IPS DF 6.9 (cell line): ENCODE measurements around the gene KCNN3.

ENCODE experiments used
- DNase-seq: peaks from one replicate; pipeline ENCODE4 v3.0.0-alpha.2; 2013; ENCODE audit warnings: low read depth, low spot score
- H3K27ac ChIP-seq: one replicate; pipeline ENCODE4 v1.5.1; 2013; ENCODE audit warnings: low read length, control low read depth
- H3K27me3 ChIP-seq: 2 replicates; pipeline ENCODE4 v1.6.1; 2013; ENCODE audit warnings: mild to moderate bottlenecking, low read length; ENCODE audit not compliant: control insufficient read depth, insufficient read depth
- H3K36me3 ChIP-seq: 2 replicates; pipeline ENCODE4 v1.6.1; 2013; ENCODE audit warnings: low read length; ENCODE audit not compliant: control insufficient read depth, insufficient read depth
- H3K4me1 ChIP-seq: 2 replicates; pipeline ENCODE4 v1.6.1; 2013; ENCODE audit warnings: low read length; ENCODE audit not compliant: control insufficient read depth, insufficient read depth
- H3K4me3 ChIP-seq: 2 replicates; pipeline ENCODE4 v1.5.1; 2013; ENCODE audit warnings: mild to moderate bottlenecking, low read length
- H3K9me3 ChIP-seq: 2 replicates; pipeline ENCODE4 v1.6.1; 2013; ENCODE audit warnings: low read length, inconsistent platforms; ENCODE audit not compliant: control insufficient read depth, insufficient read depth
- WGBS: extraction: QIAGEN DNeasy Blood & Tissue Kit; methylation state at CpG from one replicate; pipeline ENCODE4 v1.1.7; 2013; ENCODE audit warnings: mixed read lengths, missing lambda C conversion rate; ENCODE audit not compliant: insufficient read length, insufficient coverage; 5-methylcytosine and 5-hydroxymethylcytosine counted together

The KCNN3 gene

DNA sequence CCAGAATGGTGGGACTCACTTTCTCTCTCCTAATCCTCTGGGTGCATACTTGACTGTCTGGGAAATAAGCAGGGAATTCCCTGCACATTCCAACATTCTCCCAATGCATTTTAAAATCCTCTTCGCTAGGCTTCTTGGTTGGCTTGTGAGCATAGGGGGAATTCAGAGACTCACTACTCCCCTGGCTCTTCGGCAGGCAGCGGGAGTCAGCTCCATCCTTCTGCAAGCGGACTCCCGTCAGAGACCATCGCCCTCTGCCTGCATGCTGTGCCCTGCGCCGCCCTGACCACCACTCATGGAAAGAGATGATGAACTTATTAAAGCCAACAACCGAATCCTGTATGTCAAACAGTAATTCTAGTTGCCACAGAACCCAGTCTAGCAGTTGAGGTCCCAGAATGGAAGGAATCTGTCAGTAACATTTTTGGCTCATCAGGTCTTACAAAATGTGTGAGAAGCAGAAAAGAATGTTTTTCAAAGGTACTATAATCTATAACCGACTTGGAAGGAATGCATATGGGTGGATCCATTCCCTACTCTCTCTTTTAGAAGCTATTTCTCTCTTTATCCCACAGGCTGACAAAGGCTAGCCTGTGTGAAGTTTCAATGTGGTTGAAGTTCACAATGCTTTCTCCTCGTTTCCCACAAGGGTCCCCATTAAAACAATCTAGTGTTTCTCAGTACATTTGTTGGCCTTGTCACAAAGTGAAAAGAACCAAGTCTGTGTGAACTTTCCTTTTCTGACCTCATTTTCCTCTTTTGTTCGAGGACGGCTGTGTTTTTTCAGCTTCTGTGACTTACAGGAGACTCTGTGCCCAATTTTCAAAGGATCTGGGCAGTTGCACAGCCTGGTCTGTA, 143.0 kb downstream of the KCNN3 start:
- no peaks in the 10 kb centered on the region for H3K9me3 ChIP-seq
- no peak for DNase-seq
- H3K27me3 ChIP-seq, result no peaks in the 10 kb centered on the region
- H3K4me1 ChIP-seq, result peaks cover 3% of the 10 kb centered on the region; the same call in 1 of the 2 replicates
- no peaks in the 10 kb centered on the region for H3K36me3 ChIP-seq
- H3K4me3 ChIP-seq, result no peak overlapping the region
- H3K27ac ChIP-seq, result no peak overlapping the region
- no CpG with 5 or more reads among the region's 13 CpGs for WGBS

- DNase-seq, result no peak
- WGBS, result no CpG with 5 or more reads among the region's 10 CpGs
- H3K27me3 ChIP-seq, result no peaks in the 10 kb centered on the region
- no peak overlapping the region for H3K4me3 ChIP-seq
- no peaks in the 10 kb centered on the region for H3K36me3 ChIP-seq
- H3K9me3 ChIP-seq, result no peaks in the 10 kb centered on the region
- H3K27ac ChIP-seq, result no peak overlapping the region
- H3K4me1 ChIP-seq, result peaks cover 3% of the 10 kb centered on the region; the same call in 1 of the 2 replicates
Observed at GRCh38 chr1:154726443-154726842, 143.6 kb downstream of the KCNN3 start.

DNA sequence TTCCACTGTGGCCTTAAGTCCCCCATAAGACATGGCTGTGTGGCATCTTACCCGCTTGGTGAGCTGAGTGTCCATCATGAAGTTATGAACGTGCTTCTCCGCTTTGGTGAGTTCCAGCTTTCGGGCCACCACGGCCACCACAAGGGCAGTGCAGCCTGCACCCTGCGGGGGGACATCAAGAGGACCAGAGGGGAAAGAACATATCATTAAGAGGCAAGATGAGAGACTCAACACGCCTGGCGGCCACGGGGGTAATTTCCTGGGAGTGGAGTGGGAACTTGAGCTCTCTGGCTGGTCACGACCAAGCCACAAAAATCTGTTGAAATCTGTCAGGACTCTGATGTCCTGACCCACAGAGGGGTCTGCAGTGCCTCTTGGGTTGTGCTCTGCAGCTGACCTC, 144.2 kb downstream of the KCNN3 start:
- H3K9me3 ChIP-seq, result no peaks in the 10 kb centered on the region
- no peak for DNase-seq
- no peak overlapping the region for H3K27ac ChIP-seq
- no peaks in the 10 kb centered on the region for H3K36me3 ChIP-seq
- no peaks in the 10 kb centered on the region for H3K27me3 ChIP-seq
- no CpG with 5 or more reads among the region's 10 CpGs for WGBS
- H3K4me3 ChIP-seq, result no peak overlapping the region
- peaks cover 2% of the 10 kb centered on the region; the same call in 1 of the 2 replicates for H3K4me1 ChIP-seq

DNA sequence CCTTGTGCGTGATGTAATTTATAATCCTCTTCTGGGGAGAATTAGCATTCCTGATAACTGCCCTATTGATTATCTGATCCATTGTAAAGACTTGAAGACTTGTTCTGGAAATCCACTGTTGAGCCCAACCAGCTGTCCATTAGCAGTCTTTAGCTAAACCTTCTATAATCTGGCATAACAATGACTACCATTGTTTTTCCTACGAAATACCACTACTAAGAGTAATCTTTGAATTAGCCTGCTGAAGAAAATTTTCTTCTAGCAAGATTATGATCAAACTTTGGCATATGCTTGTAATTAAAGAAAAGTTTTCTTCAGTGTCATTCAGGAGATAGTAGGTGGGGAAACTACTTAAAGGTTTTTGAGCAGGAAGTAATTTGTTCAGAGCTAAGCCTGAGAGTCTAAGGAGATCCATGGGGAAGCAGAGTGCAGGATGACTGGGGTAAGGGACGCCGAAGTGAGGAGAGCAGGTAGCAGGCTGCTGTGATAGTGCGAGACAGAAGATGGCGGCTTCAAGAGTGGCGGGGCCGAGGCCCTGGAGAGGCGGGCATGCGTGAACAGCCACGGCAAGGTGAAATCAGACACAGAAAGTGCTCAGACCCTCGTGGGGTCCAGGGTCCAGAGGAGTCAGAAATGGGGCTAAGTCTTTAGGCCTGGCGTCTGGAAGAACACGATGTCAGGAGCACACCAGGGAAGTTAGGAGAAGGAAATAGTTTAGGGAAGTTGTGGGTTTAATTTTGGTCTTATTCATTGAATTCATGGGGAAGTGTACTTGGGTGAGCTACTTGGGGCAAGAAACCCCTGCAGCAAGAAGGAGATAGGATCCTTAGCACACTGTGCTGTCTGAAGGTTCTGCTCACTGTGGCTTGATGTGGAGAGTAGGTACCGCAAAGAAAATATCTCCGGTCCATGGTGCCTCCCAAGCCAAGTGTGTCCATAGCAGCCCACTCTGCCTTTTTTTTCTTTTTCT, 149.5 kb downstream of the KCNN3 start:
- no peak for DNase-seq
- H3K27me3 ChIP-seq, result no peaks in the 10 kb centered on the region
- no peak overlapping the region for H3K27ac ChIP-seq
- H3K36me3 ChIP-seq, result no peaks in the 10 kb centered on the region
- WGBS, result no CpG with 5 or more reads among the region's 16 CpGs
- no peaks in the 10 kb centered on the region for H3K4me1 ChIP-seq
- no peaks in the 10 kb centered on the region for H3K9me3 ChIP-seq
- no peak overlapping the region for H3K4me3 ChIP-seq

- H3K4me1 ChIP-seq, result no peaks in the 10 kb centered on the region
- H3K27ac ChIP-seq, result no peak overlapping the region
- H3K27me3 ChIP-seq, result no peaks in the 10 kb centered on the region
- no peaks in the 10 kb centered on the region for H3K9me3 ChIP-seq
- H3K4me3 ChIP-seq, result no peak overlapping the region
- no CpG with 5 or more reads among the region's 8 CpGs for WGBS
- no peaks in the 10 kb centered on the region for H3K36me3 ChIP-seq
- DNase-seq, result no peak
Observed at GRCh38 chr1:154719586-154720327, 150.3 kb downstream of the KCNN3 start.

- no CpG with 5 or more reads among the region's 6 CpGs for WGBS
- 0 out of 2 replicates have a peak, but pooled peaks cover 3% of the 10 kb centered on the region for H3K36me3 ChIP-seq
- H3K27ac ChIP-seq, result no peak overlapping the region
- no peak overlapping the region for H3K4me3 ChIP-seq
- no peak for DNase-seq
- H3K4me1 ChIP-seq, result no peaks in the 10 kb centered on the region
- H3K27me3 ChIP-seq, result no peaks in the 10 kb centered on the region
- H3K9me3 ChIP-seq, result no peaks in the 10 kb centered on the region
Observed at GRCh38 chr1:154718566-154718965, 151.5 kb downstream of the KCNN3 start.

DNA sequence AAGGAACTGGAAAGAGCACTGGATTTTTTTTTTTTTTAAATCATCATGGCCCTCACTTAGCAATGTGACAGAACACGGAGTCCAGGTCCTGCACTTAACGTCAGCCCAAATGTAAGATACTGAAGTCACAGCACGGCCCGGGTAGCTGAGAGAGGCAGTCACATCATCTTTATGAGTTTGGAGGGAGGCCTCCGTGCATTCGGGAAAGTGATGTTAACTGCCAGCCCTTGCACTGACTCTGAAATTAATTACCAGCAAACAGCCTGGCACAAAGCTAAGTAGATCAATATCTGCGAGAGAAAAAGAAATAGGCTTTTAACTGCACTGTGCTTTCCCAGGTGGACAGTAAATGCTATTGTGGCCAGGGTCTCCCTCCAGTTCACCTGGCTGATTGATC, 152.6 kb downstream of the KCNN3 start:
- H3K4me3 ChIP-seq, result no peak overlapping the region
- H3K4me1 ChIP-seq, result no peaks in the 10 kb centered on the region
- no CpG with 5 or more reads among the region's 7 CpGs for WGBS
- 0 out of 2 replicates have a peak, but pooled peaks cover 3% of the 10 kb centered on the region for H3K36me3 ChIP-seq
- no peak for DNase-seq
- no peaks in the 10 kb centered on the region for H3K27me3 ChIP-seq
- no peak overlapping the region for H3K27ac ChIP-seq
- H3K9me3 ChIP-seq, result no peaks in the 10 kb centered on the region

- no peaks in the 10 kb centered on the region for H3K9me3 ChIP-seq
- no peaks in the 10 kb centered on the region for H3K4me1 ChIP-seq
- WGBS, result no CpG with 5 or more reads among the region's 6 CpGs
- H3K36me3 ChIP-seq, result 0 out of 2 replicates have a peak, but pooled peaks cover 3% of the 10 kb centered on the region
- H3K27me3 ChIP-seq, result no peaks in the 10 kb centered on the region
- no peak overlapping the region for H3K4me3 ChIP-seq
- no peak for DNase-seq
- H3K27ac ChIP-seq, result no peak overlapping the region
Observed at GRCh38 chr1:154716614-154717527, 153.2 kb downstream of the KCNN3 start.

- H3K27me3 ChIP-seq, result no peaks in the 10 kb centered on the region
- no peak overlapping the region for H3K27ac ChIP-seq
- no peak overlapping the region for H3K4me3 ChIP-seq
- WGBS, result no CpG with 5 or more reads among the region's 2 CpGs
- no peaks in the 10 kb centered on the region for H3K4me1 ChIP-seq
- 0 out of 2 replicates have a peak, but pooled peaks cover 3% of the 10 kb centered on the region for H3K36me3 ChIP-seq
- DNase-seq, result no peak
- H3K9me3 ChIP-seq, result no peaks in the 10 kb centered on the region
Observed at GRCh38 chr1:154716011-154716410, 154.1 kb downstream of the KCNN3 start.
